HG03575 (cell line): ENCODE results near the gene GPHN.

Experiments used
- ATAC-seq: cut with Tn5 transposase; IDR thresholded peaks from one replicate; pipeline ENCODE4 v1.9.1; 2021; ENCODE audit not compliant: unreplicated experiment, insufficient number of reproducible peaks, low FRiP score; ENCODE audit errors: extremely low read depth

The GPHN gene

GRCh38 chr14:67166450-67166853 lies 658.5 kb downstream of the GPHN start:
- ATAC-seq = no peak

- no peak for ATAC-seq
Measured at GRCh38 chr14:67167420-67168109, 659.6 kb downstream of the GPHN start.

DNA sequence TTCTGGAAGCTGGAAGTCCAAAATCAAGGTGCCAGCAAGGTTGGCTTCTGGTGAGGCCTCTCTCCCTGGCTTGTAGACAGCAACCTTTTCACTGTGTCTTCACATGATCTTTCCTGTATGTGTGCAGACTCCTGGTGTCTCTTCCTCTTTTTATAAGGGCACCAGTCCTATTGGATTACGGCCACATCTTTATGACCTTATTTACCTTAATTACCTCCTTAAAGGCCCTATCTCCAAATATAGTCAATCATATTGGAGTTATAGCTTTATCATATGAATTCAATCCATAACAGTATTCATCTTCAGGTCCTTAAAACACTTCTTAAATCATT lies 660.1 kb downstream of the GPHN start:
- no peak for ATAC-seq

DNA sequence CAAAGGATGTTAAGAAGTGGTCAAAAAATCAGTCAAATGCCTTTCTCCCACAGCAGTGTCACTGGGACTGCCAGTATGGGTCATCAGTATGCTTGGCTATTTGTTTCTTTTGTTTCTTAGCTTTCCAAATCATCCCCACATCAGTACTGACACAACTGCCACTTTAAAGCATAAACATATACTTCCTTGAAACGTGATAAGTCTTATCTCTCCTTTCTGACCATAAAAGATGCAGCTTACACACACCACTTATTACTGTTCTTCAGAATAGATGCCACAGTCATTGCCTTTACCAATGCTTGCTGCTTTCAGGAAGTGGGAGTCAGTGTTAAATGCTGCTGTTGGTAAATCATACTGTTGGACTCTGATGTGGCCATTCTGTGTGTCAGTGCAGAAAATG lies 662.7 kb downstream of the GPHN start:
- no peak for ATAC-seq

- ATAC-seq = no peak
Measured at GRCh38 chr14:67172056-67172455, 664.1 kb downstream of the GPHN start.

DNA sequence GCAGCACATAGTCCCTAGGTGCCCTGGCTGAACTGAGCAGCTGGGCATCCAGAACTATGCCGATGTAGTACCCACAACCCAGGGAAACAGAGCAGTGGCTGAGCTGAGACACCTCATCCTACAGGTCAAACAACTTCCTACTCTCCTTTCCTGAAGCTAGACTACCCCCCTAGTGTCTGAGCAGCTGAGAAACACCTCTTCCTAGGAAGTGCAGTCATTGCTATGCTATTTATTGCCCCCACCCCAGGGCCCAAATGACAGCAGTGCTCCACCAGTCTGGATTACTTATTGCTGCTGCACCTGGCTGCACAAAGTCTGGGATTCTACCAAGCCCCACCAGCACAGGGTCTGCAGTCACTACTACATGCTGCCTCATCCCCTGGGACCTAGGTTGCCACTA lies 664.6 kb downstream of the GPHN start:
- no peak for ATAC-seq

DNA sequence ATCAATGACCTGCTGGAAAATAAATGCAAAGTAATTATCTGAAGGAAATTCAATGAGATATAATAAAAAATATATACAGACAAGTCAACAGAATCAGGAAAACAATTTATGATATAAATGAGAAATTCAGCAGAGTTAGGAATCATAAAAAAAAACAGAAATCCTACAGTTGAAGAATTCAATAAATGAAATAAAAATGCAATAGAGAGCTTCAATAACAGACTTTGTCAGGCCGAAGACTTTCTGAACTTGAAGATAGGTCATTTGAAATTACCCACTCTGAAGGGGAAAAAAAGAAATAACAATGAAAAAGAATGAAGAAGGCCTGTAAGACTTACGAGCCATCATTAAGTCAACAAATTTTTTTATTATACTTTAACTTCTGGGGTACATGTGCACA lies 665.8 kb downstream of the GPHN start:
- no peak for ATAC-seq

- no peak for ATAC-seq
Measured at GRCh38 chr14:67186172-67186768, 678.3 kb downstream of the GPHN start.

DNA sequence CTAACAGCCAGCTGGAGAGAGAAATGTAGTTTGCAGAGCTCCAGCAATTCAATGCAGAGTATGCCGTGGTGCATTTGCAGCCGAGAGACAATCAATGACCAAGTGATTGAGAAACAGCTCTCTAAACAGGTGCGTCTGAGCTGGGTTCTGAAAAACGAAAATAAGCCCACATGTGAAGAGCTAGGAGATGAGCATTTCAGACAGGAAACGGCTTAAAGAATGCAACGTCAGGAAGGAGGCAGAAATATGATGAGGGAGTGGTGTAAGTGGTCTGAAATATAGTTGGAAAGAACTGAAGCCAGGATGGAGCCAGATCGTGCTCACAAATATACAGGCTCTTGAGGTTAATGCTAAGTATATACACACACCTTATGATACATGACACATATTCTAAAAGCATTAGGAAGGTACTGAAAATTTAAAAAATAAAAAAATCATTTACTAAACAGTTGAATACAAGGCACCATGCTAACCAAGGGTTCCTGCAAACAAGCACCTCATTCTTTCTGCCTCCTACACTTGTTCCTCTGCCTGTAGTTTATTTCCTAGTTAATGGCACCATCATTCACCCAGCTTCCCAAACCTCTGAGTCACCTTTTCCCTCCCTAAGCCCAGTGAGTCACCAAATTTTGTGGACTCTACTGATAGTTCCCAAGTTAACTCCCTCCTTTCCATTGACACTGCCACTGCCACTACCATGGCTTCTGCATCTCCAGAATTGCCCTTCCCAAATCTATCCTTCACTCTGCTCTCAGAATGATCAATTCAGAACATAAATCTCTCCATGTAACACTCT lies 679.0 kb downstream of the GPHN start:
- no peak for ATAC-seq

DNA sequence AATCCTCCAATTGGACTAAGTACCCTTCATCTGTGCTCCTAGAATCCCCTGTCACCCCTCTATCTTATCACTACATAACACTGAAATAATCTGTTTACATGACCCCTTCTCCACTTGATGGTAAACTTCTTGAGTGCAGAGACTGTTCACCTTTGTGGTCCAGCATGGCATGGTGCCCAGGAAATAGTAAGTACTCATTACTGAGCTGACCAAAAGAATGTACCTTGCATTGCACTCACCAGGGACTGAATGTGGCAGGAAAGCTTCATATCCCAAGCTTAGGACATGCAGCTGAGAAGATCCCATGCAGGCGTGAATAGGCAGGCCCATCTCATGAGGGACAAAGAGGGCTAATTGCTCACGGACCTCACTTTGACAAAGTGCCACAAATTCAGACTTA lies 679.9 kb downstream of the GPHN start:
- no peak for ATAC-seq

DNA sequence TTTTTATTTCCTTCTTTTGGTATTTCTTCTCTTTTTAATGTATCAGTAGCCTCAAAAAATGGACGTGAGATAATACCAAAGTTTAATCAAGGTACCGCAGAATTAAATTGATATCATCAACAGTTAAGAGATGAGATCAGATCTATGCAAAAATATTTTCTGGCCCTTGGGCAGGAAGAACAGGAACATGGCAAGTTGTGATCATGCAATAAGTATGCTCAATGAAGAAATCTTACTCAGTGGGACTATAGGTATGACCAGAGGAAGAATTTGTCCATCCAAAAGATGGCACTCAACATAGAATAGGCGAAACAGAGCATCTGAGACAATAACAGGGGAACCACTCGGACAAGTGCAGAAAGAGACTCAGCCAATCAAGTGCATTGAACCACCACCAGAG lies 680.4 kb downstream of the GPHN start:
- no peak for ATAC-seq

DNA sequence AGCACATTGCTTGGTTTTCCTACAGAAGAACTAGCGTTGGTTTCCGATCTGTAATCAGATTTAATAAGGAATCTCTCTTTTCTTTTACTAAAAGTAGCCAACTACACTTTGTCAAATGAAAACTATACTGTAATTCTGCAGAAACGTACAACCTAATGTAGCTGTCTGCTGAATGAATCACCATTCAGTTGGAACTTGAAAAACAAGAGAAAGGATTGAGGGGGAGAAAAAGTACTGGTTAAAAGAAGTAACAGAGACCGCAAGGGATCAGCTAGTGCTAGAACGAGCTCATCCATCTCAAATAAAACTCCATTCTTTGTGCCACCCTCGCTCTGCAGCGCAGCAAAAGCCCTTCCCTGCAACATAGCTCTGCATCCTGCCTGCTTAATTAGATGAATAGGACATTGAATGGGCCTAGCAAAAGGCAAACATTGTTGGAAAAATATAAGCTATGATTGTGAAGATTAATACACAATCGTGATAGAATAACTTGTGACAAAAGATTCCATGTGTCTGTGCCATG lies 683.9 kb downstream of the GPHN start:
- no peak for ATAC-seq

DNA sequence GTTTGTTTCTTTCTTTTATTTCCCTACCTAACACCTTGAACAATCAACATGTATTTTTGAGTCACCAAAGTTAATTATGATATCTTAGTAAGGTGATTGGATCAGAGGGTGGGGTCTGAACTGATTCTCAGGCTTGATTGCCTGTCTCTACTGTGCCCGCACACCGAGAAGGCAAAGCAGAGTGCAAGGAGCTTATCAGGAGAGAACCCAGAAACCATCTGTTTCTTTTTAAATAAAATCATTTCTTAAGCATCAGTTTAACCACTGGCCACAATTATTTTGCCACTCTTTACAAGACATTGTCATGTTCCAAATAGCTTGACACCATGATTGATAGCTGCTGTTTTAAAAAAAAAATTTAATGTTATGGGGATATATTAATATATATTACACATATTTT lies 684.4 kb downstream of the GPHN start:
- ATAC-seq = no peak

GRCh38 chr14:67195279-67195678 lies 687.3 kb downstream of the GPHN start:
- ATAC-seq = no peak

DNA sequence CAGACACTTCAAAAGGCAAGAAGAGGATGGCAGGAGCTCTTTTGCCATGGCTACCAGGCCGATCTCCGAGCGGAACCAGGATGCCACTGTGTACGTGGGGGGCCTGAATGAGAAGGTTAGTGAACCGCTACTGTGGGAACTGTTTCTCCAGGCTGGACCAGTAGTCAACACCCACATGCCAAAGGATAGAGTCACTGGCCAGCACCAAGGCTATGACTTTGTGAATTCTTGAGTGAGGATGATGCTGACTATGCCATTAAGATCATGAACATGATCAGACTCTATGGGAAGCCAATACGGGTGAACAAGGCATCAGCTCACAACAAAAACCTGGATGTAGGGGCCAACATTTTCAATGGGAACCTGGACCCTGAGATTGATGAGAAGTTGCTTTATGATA lies 691.1 kb downstream of the GPHN start:
- ATAC-seq = no peak

- no peak for ATAC-seq
Measured at GRCh38 chr14:67207810-67208209, 699.9 kb downstream of the GPHN start.

GRCh38 chr14:67218126-67218525 lies 710.2 kb downstream of the GPHN start:
- ATAC-seq = no peak

- ATAC-seq = no peak
Measured at GRCh38 chr14:67221248-67221981, 713.5 kb downstream of the GPHN start.

DNA sequence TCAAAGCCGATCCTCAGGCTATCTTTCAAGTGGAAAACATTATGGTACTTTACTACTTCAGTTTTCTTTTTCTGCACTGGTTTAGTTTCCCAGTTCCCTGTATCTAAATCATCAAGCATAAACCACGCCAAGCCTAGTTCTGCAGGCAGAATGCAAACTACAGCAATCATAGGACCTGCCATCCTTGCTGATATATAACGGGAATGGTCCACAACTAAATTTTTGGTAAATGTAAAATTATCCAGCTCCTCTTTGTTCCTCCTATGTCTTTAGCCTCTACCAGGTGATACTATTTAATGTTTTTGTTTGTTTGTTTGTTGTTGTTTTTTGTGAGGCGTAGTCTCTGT lies 714.0 kb downstream of the GPHN start:
- no peak for ATAC-seq

GRCh38 chr14:67225523-67225922 lies 717.6 kb downstream of the GPHN start:
- no peak for ATAC-seq
